Activated gamma-delta T cell (primary cell): ENCODE measurements around the gene GNAI1.

Experiments
- DNase-seq: peaks from one replicate; lab custom pipeline; 2025; lab: John Stamatoyannopoulos, UW

GNAI1 gene

GRCh38 chr7:80159802-80160201, 25.2 kb downstream of the GNAI1 start:
- DNase-seq: no peak

GRCh38 chr7:80161466-80161865, 26.8 kb downstream of the GNAI1 start:
- DNase-seq: no peak

GRCh38 chr7:80165177-80165576, 30.5 kb downstream of the GNAI1 start:
- no peak for DNase-seq

GRCh38 chr7:80170445-80170844, 35.8 kb downstream of the GNAI1 start:
- DNase-seq: no peak

- no peak for DNase-seq
Measured at GRCh38 chr7:80172387-80172786, 37.8 kb downstream of the GNAI1 start.

GRCh38 chr7:80175744-80176143, 41.1 kb downstream of the GNAI1 start:
- DNase-seq: no peak

GRCh38 chr7:80181411-80181810, 46.8 kb downstream of the GNAI1 start:
- no peak for DNase-seq

- no peak for DNase-seq
Measured at GRCh38 chr7:80182630-80183276, 48.1 kb downstream of the GNAI1 start.

GRCh38 chr7:80183351-80183750, 48.7 kb downstream of the GNAI1 start:
- DNase-seq: no peak

- no peak for DNase-seq
Measured at GRCh38 chr7:80183900-80184685, 49.5 kb downstream of the GNAI1 start.

- no peak for DNase-seq
Measured at GRCh38 chr7:80184693-80185092, 50.1 kb downstream of the GNAI1 start.

- no peak for DNase-seq
Measured at GRCh38 chr7:80185571-80185970, 50.9 kb downstream of the GNAI1 start.

GRCh38 chr7:80186721-80187120, 52.1 kb downstream of the GNAI1 start:
- DNase-seq: no peak

- DNase-seq: no peak
Measured at GRCh38 chr7:80187279-80187678, 52.6 kb downstream of the GNAI1 start.

GRCh38 chr7:80187727-80188126, 53.1 kb downstream of the GNAI1 start:
- no peak for DNase-seq

- no peak for DNase-seq
Measured at GRCh38 chr7:80189638-80190037, 55.0 kb downstream of the GNAI1 start.

GRCh38 chr7:80197627-80198026, 63.0 kb downstream of the GNAI1 start:
- no peak for DNase-seq

GRCh38 chr7:80199051-80199450, 64.4 kb downstream of the GNAI1 start:
- no peak for DNase-seq

GRCh38 chr7:80204454-80204853, 69.8 kb downstream of the GNAI1 start:
- no peak for DNase-seq

GRCh38 chr7:80204919-80205318, 70.3 kb downstream of the GNAI1 start:
- DNase-seq: no peak

- no peak for DNase-seq
Measured at GRCh38 chr7:80206763-80207162, 72.1 kb downstream of the GNAI1 start.

- DNase-seq: no peak
Measured at GRCh38 chr7:80207501-80207900, 72.9 kb downstream of the GNAI1 start.

- no peak for DNase-seq
Measured at GRCh38 chr7:80208700-80209099, 74.1 kb downstream of the GNAI1 start.

- no peak for DNase-seq
Measured at GRCh38 chr7:80210400-80210799, 75.8 kb downstream of the GNAI1 start.
